KOPT-K1 (cell line): ENCODE measurements around the gene HAUS2.
"Not testable (repeated sequence)": the region's sequence is repeated elsewhere in the genome, so short reads cannot be mapped to it uniquely, and the experiment has no call there.

Experiments used
- H3K27ac ChIP-seq: fragments of 200-600 bp; sonication (generic); 2 replicates; pipeline ENCODE4 v1.5.1; 2016; ENCODE audit warnings: antibody characterized with exemption, mild to moderate bottlenecking, low read depth, low read length; ENCODE audit not compliant: poor library complexity, severe bottlenecking
- H3K36me3 ChIP-seq: fragments of 200-600 bp; sonication (generic); 2 replicates; pipeline ENCODE4 v1.5.1; 2017; ENCODE audit warnings: antibody characterized with exemption, mild to moderate bottlenecking, low read length, moderate library complexity; ENCODE audit not compliant: insufficient read depth
- H3K9me3 ChIP-seq: fragments of 200-600 bp; sonication (generic); 2 replicates; pipeline ENCODE4 v1.5.1; 2017; ENCODE audit warnings: antibody characterized with exemption, low read length, mild to moderate bottlenecking; ENCODE audit not compliant: insufficient read depth, poor library complexity, severe bottlenecking

Gene HAUS2

GRCh38 chr15:42549032-42549491 is 424 bp downstream of the HAUS2 start:
- Histone ChIP-seq H3K27ac (peak overlapping the region; percentile 96), H3K9me3 (no peaks in the 10 kb centered on the region), H3K36me3 (peaks cover 33% of the 10 kb centered on the region)

GRCh38 chr15:42549741-42550392 is 1.2 kb downstream of the HAUS2 start:
- no peak overlapping the region for H3K27ac ChIP-seq
- peaks cover 25% of the 10 kb centered on the region for H3K36me3 ChIP-seq
- no peaks in the 10 kb centered on the region for H3K9me3 ChIP-seq

- Histone ChIP-seq H3K9me3 (no peaks in the 10 kb centered on the region), H3K36me3 (peaks cover 25% of the 10 kb centered on the region), H3K27ac (no peak overlapping the region)
Measured at GRCh38 chr15:42553554-42553953, 4.9 kb downstream of the HAUS2 start.

- H3K9me3 ChIP-seq, H3K27ac ChIP-seq: not testable (repeated sequence)
- peaks cover 56% of the 10 kb centered on the region for H3K36me3 ChIP-seq
Measured at GRCh38 chr15:42556550-42557207, 8.0 kb downstream of the HAUS2 start.

GRCh38 chr15:42558739-42559138 is 10.1 kb downstream of the HAUS2 start:
- Histone ChIP-seq H3K27ac (no peak overlapping the region), H3K36me3 (peaks cover 72% of the 10 kb centered on the region), H3K9me3 (no peaks in the 10 kb centered on the region)

GRCh38 chr15:42575188-42576039 is 26.8 kb downstream of the HAUS2 start, which contains the start of gene STARD9:
STARD9 (plus strand) TSS chr15:42575606; CDS start chr15:42575716, 110 bp downstream.
- H3K36me3 ChIP-seq: peaks cover 2% of the 10 kb centered on the region; the same call in 1 of the 2 replicates
- no peaks in the 10 kb centered on the region for H3K9me3 ChIP-seq
- peak within 1 kb of the TSS; percentile 44 for H3K27ac ChIP-seq

- H3K36me3 ChIP-seq: no peaks in the 10 kb centered on the region
- H3K27ac ChIP-seq: peak overlapping the region; percentile 44
- no peaks in the 10 kb centered on the region for H3K9me3 ChIP-seq
Measured at GRCh38 chr15:42576040-42576594, 27.5 kb downstream of the HAUS2 start.

GRCh38 chr15:42576776-42577175 is 28.1 kb downstream of the HAUS2 start:
- H3K9me3 ChIP-seq: no peaks in the 10 kb centered on the region
- no peak overlapping the region for H3K27ac ChIP-seq
- no peaks in the 10 kb centered on the region for H3K36me3 ChIP-seq

GRCh38 chr15:42577514-42578031 is 28.9 kb downstream of the HAUS2 start:
- no peaks in the 10 kb centered on the region for H3K9me3 ChIP-seq

GRCh38 chr15:42578984-42579537 is 30.4 kb downstream of the HAUS2 start:
- no peaks in the 10 kb centered on the region for H3K36me3 ChIP-seq
- H3K9me3 ChIP-seq: no peaks in the 10 kb centered on the region
- no peak overlapping the region for H3K27ac ChIP-seq

More at GRCh38 chr15:42577514-42578031, 28.9 kb downstream of the HAUS2 start:
- no peaks in the 10 kb centered on the region for H3K36me3 ChIP-seq
- no peak overlapping the region for H3K27ac ChIP-seq

- peak overlapping the region; percentile 36 for H3K27ac ChIP-seq
Measured at GRCh38 chr15:42581272-42581730, 32.7 kb downstream of the HAUS2 start.

GRCh38 chr15:42582569-42583375 is 34.1 kb downstream of the HAUS2 start:
- Histone ChIP-seq H3K27ac (no peak overlapping the region), H3K36me3 (no peaks in the 10 kb centered on the region), H3K9me3 (no peaks in the 10 kb centered on the region)

More at GRCh38 chr15:42581272-42581730, 32.7 kb downstream of the HAUS2 start:
- H3K36me3 ChIP-seq: no peaks in the 10 kb centered on the region
- no peaks in the 10 kb centered on the region for H3K9me3 ChIP-seq

- no peaks in the 10 kb centered on the region for H3K36me3 ChIP-seq
- H3K27ac ChIP-seq: no peak overlapping the region
- H3K9me3 ChIP-seq: no peaks in the 10 kb centered on the region
Measured at GRCh38 chr15:42584031-42584765, 35.6 kb downstream of the HAUS2 start.
